PFSK-1 (cell line): ENCODE data around the gene NOP14.

Experiments used
- FOXP2 ChIP-seq: optimal IDR thresholded peaks from 2 replicates; pipeline ENCODE3; 2011; ENCODE audit warnings: borderline replicate concordance, control low read depth, inconsistent platforms; ENCODE audit not compliant: insufficient read depth; ENCODE audit errors: extremely low read length, extremely low read depth
- POLR2AphosphoS5 ChIP-seq: IDR thresholded peaks from 2 replicates; pipeline ENCODE4 v1.6.1; 2012; ENCODE audit warnings: low read depth, mild to moderate bottlenecking, control low read depth, low read length, moderate library complexity
- SIN3A ChIP-seq: IDR thresholded peaks from 2 replicates; pipeline ENCODE4 v1.6.1; 2012; ENCODE audit warnings: mild to moderate bottlenecking, low read length, moderate library complexity, borderline replicate concordance; ENCODE audit not compliant: insufficient read depth
- TAF1 ChIP-seq: IDR thresholded peaks from 2 replicates; pipeline ENCODE4 v1.6.1; 2012; ENCODE audit warnings: low read length, control low read depth, borderline replicate concordance; ENCODE audit not compliant: insufficient read depth
- TF ChIP-seq, protein P1 (sequence below), 2 experiments: IDR thresholded peaks; 2 replicates each; pipeline versions ENCODE4 v1.6.1 to v1.8.0; 2011 to 2012; ENCODE audit warnings: low read depth in 2 of 2, low read length in 2 of 2, control low read depth in 1 of 2, inconsistent platforms in 1 of 2, mild to moderate bottlenecking in 1 of 2, moderate library complexity in 1 of 2; ENCODE audit not compliant: insufficient read depth in 1 of 2

NOP14 gene

DNA sequence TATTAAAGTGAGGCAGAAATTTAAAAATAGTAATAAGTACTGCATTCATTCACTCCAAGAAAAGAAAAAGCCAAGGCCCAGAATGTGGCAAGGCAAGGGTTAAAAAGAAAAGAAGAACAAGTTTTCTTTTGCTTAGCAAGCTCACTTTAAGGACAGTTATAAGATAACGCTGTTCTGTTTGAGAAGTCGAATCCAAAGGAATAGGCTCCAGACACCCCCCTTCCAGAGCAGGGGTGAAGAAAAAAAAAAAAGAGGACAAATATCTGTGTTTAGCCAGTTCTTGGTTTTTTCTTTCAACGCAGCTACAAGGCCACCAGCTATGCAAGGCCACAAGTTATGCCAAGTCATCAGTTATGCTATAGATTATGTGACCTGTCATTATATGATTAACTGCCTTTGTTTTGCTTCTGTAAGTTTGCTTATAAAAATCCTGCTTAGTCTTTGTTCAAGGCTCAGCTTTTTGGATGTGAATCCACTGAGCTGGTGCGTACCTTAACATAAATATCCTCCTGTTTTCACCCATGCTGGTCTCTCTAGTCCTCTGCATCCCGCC lies 1.6 kb upstream of the NOP14 start:
- TF ChIP-seq, protein P1, sequence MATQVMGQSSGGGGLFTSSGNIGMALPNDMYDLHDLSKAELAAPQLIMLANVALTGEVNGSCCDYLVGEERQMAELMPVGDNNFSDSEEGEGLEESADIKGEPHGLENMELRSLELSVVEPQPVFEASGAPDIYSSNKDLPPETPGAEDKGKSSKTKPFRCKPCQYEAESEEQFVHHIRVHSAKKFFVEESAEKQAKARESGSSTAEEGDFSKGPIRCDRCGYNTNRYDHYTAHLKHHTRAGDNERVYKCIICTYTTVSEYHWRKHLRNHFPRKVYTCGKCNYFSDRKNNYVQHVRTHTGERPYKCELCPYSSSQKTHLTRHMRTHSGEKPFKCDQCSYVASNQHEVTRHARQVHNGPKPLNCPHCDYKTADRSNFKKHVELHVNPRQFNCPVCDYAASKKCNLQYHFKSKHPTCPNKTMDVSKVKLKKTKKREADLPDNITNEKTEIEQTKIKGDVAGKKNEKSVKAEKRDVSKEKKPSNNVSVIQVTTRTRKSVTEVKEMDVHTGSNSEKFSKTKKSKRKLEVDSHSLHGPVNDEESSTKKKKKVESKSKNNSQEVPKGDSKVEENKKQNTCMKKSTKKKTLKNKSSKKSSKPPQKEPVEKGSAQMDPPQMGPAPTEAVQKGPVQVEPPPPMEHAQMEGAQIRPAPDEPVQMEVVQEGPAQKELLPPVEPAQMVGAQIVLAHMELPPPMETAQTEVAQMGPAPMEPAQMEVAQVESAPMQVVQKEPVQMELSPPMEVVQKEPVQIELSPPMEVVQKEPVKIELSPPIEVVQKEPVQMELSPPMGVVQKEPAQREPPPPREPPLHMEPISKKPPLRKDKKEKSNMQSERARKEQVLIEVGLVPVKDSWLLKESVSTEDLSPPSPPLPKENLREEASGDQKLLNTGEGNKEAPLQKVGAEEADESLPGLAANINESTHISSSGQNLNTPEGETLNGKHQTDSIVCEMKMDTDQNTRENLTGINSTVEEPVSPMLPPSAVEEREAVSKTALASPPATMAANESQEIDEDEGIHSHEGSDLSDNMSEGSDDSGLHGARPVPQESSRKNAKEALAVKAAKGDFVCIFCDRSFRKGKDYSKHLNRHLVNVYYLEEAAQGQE (IDR thresholded peaks at IDR 0.05; ENCODE audit: insufficient read depth in 1 of 2, low read depth in 2 of 2, low read length in 2 of 2): no peak
- TF ChIP-seq POLR2AphosphoS5 (no peak), SIN3A (no peak), FOXP2 (no peak), TAF1 (no peak)

DNA sequence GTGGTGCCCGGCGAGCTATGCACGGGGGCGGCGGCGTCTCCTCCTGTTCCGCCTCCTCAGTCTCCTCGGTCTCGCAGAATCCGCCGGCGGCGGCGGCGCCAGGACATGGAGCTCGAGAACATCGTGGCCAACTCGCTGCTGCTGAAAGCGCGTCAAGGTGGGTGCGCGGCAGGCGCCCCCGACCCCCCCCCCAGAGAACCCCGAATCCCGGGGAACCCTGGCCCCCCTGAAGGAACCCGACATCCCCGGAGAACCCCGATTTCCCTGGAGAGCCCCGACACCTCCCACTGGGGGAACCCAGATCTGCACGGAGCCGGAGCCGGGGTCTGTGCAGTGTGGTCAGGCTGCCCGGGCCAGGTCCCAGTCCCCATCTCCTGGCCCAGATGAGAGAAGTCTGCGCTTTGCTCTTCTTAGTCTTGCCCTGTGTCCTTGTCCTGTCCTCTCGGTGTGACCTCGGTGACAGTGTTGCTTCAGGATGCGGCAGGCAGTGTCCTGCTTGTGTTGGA lies 813 bp upstream of the NOP14 start:
- no peak for TF ChIP-seq TAF1
- TF ChIP-seq, protein P1 (IDR thresholded peaks at IDR 0.05; ENCODE audit: insufficient read depth in 1 of 2, low read depth in 2 of 2, low read length in 2 of 2): no peak
- no peak for TF ChIP-seq SIN3A
- TF ChIP-seq POLR2AphosphoS5: no peak
- TF ChIP-seq FOXP2: no peak

DNA sequence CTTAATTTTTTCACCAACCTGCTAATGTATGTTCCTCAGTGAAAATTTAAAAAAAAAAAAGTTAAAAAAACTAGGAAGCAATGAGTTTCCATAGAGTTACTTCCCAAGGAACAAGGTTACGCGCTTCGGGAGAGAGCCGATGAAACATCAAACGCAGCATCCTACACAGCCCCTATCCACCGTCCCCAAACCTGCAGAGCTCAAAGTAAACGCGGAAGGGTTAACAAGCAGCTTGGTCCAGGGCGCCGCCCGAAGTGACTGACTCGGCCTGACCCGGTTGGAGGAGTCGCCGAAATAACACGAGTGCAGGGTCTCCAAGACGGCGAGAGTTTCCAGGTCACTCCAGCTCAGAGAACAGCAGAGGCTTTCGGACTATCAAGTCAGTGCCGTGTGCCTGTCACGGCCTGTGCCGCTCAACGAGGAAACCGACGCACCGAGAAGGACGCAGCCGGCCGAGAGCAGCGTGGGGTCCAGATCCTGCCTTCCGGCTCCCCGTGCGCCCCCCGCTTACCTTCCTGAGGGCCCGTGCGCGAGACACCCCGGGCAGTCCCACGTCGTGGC lies 512 bp downstream of the NOP14 start:
- TF ChIP-seq SIN3A (no peak), FOXP2 (no peak), TAF1 (no peak), POLR2AphosphoS5 (no peak)
- TF ChIP-seq, protein P1 (IDR thresholded peaks at IDR 0.05; ENCODE audit: insufficient read depth in 1 of 2, low read depth in 2 of 2, low read length in 2 of 2): no peak

DNA sequence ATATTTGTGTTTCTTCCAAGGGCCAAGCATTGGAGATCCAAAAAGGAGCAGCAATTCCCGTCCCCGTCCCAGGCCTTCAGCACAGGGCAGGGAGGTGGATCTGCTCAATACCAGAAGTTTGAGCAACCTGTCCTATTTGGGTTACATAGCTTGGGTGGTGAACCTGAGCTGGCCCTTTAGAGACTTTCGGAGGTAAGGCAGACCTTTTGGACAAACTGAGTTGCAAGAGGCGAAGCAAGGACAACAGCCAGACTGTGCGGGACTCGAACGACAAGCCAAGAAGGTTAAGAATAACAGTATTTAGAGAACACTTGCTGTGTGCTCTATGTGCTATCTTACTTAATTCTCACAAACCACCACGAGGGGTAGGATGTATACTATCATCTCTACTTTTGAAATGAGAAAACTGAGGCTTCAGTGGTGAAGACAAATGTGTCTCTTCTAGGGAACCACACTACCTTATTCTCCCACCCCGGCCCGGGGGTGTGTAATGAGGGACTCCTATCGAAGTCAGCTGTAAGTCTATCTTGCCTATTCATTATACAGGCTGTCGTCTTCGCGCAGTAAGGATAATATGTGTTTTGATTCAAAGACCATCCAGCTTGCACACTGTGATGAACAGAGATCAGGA lies 1.3 kb downstream of the NOP14 start:
- TF ChIP-seq FOXP2 (no peak), SIN3A (no peak), TAF1 (no peak), POLR2AphosphoS5 (no peak)
- TF ChIP-seq, protein P1 (IDR thresholded peaks at IDR 0.05; ENCODE audit: insufficient read depth in 1 of 2, low read depth in 2 of 2, low read length in 2 of 2): no peak

DNA sequence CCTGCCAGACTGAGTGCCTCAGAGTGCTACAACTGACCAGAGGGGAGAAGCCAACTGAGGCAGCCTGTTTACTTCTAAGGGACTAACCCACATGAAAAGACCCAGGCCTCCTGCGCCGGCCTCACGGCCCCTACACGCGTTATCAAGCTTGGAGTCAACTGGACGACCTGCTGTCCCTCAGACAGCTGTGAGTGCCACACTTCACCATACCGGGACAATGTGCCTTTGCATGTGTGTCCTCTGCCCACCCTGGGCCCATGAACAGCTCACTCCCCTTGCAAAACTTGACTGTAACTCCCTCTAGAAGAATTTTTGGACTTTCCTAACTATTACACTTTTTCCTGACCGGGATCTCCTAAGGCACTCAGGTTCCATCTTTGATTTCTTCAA lies 1.8 kb downstream of the NOP14 start:
- TF ChIP-seq, protein P1 (IDR thresholded peaks at IDR 0.05; ENCODE audit: insufficient read depth in 1 of 2, low read depth in 2 of 2, low read length in 2 of 2): no peak
- TF ChIP-seq SIN3A (no peak), POLR2AphosphoS5 (no peak), TAF1 (no peak), FOXP2 (no peak)
